GM19452 (cell line): ENCODE measurements around the gene TCF19.
A peak's percentile ranks its signal among the peaks of the same experiment; 100 is the strongest.
"Not testable (repeated sequence)": the region's sequence is repeated elsewhere in the genome, so short reads cannot be mapped to it uniquely, and the experiment has no call there.

Experiments
- ATAC-seq: cut with Tn5 transposase; IDR thresholded peaks from one replicate; pipeline ENCODE4 v1.9.1; 2021; ENCODE audit not compliant: unreplicated experiment

Gene TCF19

DNA sequence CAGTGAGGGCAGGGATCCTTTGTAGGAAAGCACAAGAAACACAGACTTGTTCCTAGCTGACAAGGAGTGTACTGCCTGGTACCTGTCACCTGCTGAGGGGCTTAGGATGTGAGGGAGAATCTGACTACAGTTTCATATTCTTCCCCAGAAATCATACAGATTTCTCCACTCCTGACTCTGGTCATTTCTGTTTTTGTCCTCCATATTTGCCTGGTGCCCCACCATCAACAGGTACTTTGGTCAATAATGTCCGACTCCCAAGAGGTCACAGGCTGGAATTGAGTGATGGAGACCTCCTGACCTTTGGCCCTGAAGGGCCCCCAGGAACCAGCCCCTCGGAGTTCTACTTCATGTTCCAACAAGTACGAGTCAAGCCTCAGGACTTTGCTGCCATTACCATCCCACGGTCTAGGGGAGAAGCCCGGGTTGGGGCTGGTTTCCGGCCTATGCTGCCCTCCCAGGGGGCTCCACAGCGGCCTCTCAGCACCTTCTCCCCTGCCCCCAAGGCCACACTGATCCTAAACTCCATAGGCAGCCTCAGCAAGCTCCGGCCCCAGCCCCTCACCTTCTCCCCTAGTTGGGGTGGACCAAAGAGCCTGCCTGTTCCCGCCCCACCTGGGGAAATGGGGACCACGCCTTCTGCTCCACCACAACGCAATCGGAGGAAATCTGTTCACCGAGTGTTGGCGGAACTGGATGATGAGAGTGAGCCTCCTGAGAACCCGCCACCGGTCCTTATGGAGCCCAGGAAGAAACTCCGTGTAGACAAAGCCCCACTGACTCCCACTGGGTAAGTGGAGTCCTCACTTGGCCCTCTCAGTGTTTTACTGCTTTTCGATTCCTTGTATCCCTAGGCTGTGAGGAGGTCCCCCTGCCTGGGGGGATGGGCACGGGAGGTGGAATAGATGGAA, 3.1 kb downstream of the TCF19 start:
- ATAC-seq: no peak

DNA sequence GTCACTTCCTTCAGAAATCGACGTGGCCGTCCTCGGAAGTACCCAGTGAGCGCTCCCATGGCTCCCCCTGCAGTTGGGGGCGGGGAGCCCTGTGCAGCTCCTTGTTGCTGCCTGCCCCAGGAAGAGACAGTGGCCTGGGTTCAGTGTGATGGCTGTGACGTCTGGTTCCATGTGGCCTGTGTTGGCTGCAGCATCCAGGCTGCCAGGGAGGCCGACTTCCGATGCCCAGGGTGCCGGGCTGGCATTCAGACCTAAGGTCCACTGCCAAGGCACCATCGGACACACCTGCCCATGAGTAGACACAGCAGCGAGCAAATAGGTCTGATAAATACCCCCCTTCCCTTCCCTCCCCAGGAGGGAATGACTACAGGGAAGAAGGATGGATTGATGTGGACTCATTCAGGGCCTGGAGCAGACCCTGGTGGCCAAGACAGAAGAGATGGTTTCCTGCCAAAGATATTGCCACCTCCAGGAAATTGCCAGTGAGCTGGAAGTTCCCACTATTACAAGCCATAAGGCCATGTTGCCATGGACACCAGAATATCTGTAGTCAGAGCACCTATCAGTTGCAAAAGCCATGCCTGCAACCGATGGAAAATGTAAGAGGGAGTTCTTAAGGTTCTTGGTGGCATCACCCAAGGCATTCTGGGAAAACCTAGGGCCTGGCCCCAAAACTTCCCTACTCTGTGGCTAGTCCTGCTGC, 4.2 kb downstream of the TCF19 start:
- ATAC-seq: no peak

DNA sequence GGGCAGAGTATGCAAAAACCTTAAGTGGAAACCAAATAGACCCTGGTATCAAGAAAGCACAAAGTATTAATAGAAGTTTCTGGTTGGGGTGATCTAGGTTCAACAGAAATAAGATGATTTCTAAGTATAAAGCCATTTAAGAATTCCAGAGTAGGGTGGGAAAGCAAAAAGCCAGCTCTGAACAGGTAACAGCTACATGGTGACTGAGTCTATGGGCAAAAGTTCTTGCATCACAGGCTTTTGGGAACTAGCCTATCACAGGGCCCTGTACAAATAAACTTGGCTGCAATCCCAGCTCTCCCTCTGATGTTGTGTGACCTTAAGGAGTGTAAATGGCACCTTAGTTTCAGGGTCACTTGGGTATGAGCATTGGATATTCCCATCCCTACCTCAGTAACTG, 5.5 kb downstream of the TCF19 start:
- no peak for ATAC-seq

DNA sequence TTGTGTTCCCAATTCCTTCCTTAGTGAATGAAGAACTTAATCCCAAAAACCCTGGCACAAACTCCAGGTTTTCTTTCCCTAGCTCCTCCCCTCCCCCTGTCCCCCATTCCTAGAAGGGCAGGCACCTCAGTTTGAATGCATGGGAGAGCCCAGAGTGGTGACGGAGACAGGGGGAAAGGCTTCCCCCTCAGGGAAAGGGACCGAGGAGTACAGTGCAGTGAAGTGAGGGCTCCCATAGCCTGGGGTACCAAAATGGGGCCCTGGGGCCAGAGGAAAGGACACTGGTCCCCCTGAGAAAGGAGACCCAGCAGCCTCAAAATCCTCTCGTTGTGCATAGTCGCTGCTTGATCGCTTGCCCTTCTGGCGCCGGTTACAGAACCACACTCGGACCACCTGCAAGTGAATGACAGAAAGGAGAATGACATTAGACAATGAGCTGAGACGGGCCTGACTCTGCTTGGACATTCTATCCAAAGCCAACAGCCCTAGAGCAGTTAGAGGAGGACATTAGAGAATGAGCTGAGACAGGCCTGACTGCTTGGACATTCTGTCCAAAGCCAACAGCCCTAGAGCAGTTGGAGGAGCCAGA, 6.2 kb downstream of the TCF19 start:
- ATAC-seq: not testable (repeated sequence)

GRCh38 chr6:31165064-31165832, 6.9 kb downstream of the TCF19 start:
- ATAC-seq: peak; percentile 80

DNA sequence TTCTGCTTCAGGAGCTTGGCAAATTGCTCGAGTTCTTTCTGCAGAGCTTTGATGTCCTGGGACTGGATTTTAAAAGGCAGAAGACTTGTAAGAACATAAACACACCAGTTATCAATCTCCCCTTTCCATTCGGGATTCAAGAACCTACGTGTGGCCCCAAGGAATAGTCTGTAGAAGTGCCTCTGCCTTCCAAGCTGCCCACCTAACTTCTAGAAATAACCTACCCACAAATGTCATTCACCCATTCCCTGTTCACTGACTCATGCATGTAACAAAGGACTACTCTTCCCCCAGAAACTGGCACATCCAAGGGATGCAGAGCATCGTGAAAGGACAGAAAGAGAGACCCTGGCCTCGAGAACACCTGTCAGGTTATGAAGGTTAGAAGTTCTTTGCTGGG, 7.6 kb downstream of the TCF19 start:
- ATAC-seq: no peak

- no peak for ATAC-seq
Observed at GRCh38 chr6:31168606-31169005, 10.2 kb downstream of the TCF19 start.

- ATAC-seq: no peak
Observed at GRCh38 chr6:31169123-31169857, 10.9 kb downstream of the TCF19 start.

GRCh38 chr6:31169858-31170599, 11.6 kb downstream of the TCF19 start:
- not testable (repeated sequence) for ATAC-seq

DNA sequence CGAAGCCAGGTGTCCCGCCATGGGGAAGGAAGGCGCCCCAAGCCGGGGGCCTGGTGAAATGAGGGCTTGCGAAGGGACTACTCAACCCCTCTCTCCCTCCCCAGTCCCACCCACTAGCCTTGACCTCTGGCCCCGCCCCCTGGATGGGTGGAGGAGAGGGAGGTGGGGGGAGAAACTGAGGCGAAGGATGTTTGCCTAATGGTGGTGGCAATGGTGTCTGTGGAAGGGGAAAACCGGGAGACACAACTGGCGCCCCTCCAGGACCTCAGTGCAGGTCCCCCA, 12.2 kb downstream of the TCF19 start, which contains the start of gene POU5F1:
Gene POU5F1 (minus strand): TSS at position 83 of the 282 bp plus-strand sequence. CDS start 62 bp downstream, at position 21.
- no peak for ATAC-seq

GRCh38 chr6:31170987-31171671, 12.7 kb downstream of the TCF19 start:
- ATAC-seq: no peak

DNA sequence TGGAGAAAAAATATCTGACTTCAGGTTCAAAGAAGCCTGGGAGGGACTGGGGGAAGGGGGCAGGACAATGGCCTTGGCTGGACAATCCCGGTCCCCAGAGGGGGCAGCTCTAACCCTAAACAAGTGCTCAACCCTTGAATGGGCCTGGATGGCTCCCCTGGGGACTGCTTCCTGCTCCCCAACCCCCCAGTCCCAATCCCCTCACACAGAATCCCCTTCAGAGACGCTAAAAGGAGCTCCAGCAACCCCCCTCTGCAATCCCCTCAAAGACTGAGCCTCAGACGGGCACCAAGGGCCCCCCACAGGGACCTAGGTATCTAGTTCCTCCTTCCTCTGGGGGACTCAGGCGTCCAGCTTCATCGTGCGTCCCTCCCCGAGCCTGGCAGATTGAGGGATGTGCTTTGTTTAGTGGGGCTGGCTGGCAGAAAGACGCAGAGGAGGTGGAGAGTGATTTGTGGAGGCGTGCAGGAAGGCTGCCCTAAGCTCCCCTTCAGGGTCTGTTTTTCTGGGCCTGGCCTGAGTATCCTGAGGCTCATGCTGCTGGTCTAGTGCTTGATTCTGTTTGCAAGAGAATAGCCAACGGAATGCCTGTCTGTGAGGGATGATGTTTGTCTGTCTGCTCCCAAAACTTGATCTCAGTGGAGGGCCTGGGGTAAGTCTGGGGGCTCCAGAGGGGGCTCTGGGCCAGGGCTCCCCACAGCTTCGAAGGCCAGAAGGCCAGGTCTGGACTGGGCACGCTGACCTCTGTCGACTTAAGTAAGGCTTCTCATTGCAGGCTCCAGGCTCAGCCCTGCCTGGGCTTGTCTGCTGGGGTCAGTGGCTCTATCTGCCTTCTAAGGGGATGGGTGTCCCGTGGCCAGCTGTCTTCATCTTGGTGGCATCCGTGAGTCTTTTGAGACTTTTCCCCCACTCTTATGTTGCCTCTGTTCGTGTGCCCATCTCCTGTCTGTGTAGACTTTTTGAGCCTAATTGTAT, 13.8 kb downstream of the TCF19 start:
- no peak for ATAC-seq

GRCh38 chr6:31172973-31173384, 14.6 kb downstream of the TCF19 start:
- ATAC-seq: no peak

- ATAC-seq: no peak
Observed at GRCh38 chr6:31173406-31173805, 15.0 kb downstream of the TCF19 start.

- ATAC-seq: no peak
Observed at GRCh38 chr6:31174378-31174777, 16.0 kb downstream of the TCF19 start.

GRCh38 chr6:31175971-31176370, 17.6 kb downstream of the TCF19 start:
- ATAC-seq: no peak

GRCh38 chr6:31178143-31179041, 20.0 kb downstream of the TCF19 start:
- no peak for ATAC-seq
